CD4-positive, alpha-beta T cell treated with Interleukin-1 beta for 1 hour (primary cell): ENCODE results near the gene LHX4.

ENCODE experiments used
- DNase-seq, 2 donors: peaks; one replicate each; pipeline ENCODE4 v3.0.0-alpha.2; 2020 to 2022

The LHX4 gene

GRCh38 chr1:180312926-180313325 is 82.9 kb downstream of the LHX4 start:
- no peak for DNase-seq

- no peak for DNase-seq
These were observed 97.0 kb downstream of the LHX4 start for GRCh38 chr1:180327089-180327488.
